Gastroesophageal sphincter (tissue), 4 donors: ENCODE data around the gene LCMT1. TPM values are rescaled to one million over a fixed set of nuclear protein-coding genes. Genes with fewer than 3 reads are reported as not detected.

Source experiments
- ATAC-seq: fragments of 150-250 bp; one replicate; pipeline ENCODE4 v1.9.1; 2016; ENCODE audit warnings: mild to moderate bottlenecking, moderate library complexity
- H3K27ac ChIP-seq, 4 donors: fragments of 200-600 bp; sonication (generic) in 3 of 4; 1 replicate in 3 of 4; 2 replicates in 1 of 4; pipeline ENCODE4 v1.5.1; 2016 to 2019
- H3K27me3 ChIP-seq: fragments of 200-600 bp; sonication (generic); one replicate; pipeline ENCODE4 v1.5.1; 2019
- H3K36me3 ChIP-seq, 2 donors: fragments of 200-600 bp; sonication (generic); one replicate each; pipeline ENCODE4 v1.5.1; 2019; ENCODE audit warnings: control low read depth in 1 of 2
- H3K4me1 ChIP-seq, 3 donors: fragments of 200-600 bp; sonication (generic); 1 replicate in 2 of 3; 2 replicates in 1 of 3; pipeline ENCODE4 v1.5.1; 2016 to 2019; ENCODE audit warnings: control low read depth in 2 of 3
- H3K4me3 ChIP-seq, 2 donors: fragments of 200-600 bp; sonication (generic); one replicate each; pipeline ENCODE4 v1.5.1; 2019; ENCODE audit warnings: mild to moderate bottlenecking in 1 of 2, moderate library complexity in 1 of 2
- H3K9me3 ChIP-seq, 3 donors: fragments of 200-600 bp; sonication (generic); one replicate each; pipeline ENCODE4 v1.5.1; 2017 to 2019; ENCODE audit warnings: control low read depth in 2 of 3
- CTCF ChIP-seq, 4 experiments: fragments of 200-600 bp in 2 of 4; fragments of 450-650 bp in 2 of 4; sonication (generic) in 1 of 4; IDR thresholded peaks; one replicate each; pipeline ENCODE4 v1.5.1; 2017 to 2019; ENCODE audit warnings: antibody characterized with exemption in 4 of 4, mild to moderate bottlenecking in 2 of 4, moderate library complexity in 2 of 4
- EP300 ChIP-seq: sonication (generic); formaldehyde crosslinking; IDR thresholded peaks from one replicate; pipeline ENCODE4 v1.6.1; 2017; ENCODE audit warnings: antibody characterized with exemption, mild to moderate bottlenecking
- POLR2A ChIP-seq, 2 donors: fragments of 450-650 bp; IDR thresholded peaks; one replicate each; pipeline ENCODE4 v1.6.1; 2017; ENCODE audit warnings: antibody characterized with exemption in 2 of 2, mild to moderate bottlenecking in 2 of 2, moderate library complexity in 1 of 2
- POLR2AphosphoS5 ChIP-seq: sonication (generic); formaldehyde crosslinking; IDR thresholded peaks from one replicate; pipeline ENCODE4 v1.6.1; 2017; ENCODE audit warnings: antibody characterized with exemption
- WGBS, 2 donors: methylation state at CpG; one replicate each; pipeline ENCODE4 v1.1.5; 2018; ENCODE audit warnings: low coverage in 1 of 2; 5-methylcytosine and 5-hydroxymethylcytosine counted together
- total RNA-seq, 4 donors: library from RNA; depleted of rRNA; stranded (reverse); fragments of >200 nt; gene quantifications; one replicate each; pipeline ENCODE4 v1.1.0, GENCODE V29; 2016

LCMT1 gene
- total RNA-seq, 4 donors from 2014 or later = 15.1 to 49.3 (median 24.9) TPM

DNA sequence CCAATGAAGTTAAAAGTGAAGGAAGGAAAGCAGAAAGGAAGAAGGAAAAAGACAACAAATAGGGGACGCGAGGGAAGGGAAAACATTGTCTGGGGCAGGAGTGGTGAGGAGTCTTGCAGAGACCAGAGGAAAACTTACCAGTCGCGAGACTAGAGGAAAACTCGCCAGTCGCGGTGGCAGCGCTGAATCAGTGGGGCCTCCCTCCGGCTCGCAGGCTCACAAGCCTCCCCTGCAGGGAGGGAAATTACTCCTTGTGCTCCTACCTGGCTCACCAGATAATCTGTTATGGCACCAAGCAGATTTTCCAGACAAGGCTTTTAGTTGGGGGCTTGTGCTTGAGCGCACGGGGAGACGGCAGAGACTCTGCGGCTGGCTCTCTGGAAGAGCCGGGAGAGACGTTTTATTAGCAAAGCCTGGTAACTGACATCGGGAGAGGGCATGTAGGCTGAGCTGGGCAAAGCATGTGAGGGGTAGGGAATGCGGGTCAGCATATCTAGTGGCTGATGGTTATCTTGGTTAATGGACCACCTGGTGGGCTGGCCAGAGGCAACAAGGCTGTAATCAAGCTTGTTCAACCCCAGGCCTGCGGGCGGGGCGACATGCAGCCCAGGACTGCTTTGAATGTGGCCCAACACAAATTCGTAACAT lies 37.1 kb downstream of the LCMT1 start:
- 75 to 78% methylated on average over 14 to 21 of the region's 22 CpGs for WGBS, 2 donors
- H3K9me3 ChIP-seq = no peaks in the 10 kb centered on the region

DNA sequence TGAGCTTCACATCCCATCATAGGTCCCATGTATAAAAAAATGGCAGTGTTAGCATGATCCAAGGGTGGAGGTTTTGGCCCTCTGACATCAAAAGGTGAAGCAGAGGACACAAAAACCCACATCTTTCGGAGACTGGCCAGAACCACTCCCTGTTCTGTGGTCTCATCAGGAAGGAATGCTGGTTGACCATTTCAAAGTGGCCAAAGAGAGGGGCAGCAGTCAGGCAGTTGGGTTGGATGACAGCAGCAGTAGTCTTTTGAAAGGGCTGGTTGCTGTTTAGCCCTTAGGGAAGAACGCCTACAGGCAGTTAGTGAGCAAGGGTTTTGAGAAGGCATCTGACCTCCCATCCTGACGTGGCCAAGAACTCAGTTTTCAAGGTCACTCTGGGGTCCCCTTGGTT lies 40.5 kb downstream of the LCMT1 start:
- Histone ChIP-seq H3K27me3 (no peaks in the 10 kb centered on the region), H3K9me3 (no peaks in the 10 kb centered on the region), H3K27ac (no peak overlapping the region), H3K4me1 (no peaks in the 10 kb centered on the region), H3K36me3 (peaks cover 0 to 78% of the 10 kb centered on the region in 2 donors), H3K4me3 (no peak overlapping the region)
- TF ChIP-seq POLR2AphosphoS5 (no peak), CTCF (IDR thresholded peaks at IDR 0.05) (no peak), EP300 (no peak), POLR2A (IDR thresholded peaks at IDR 0.05) (no peak)
- 60 to 71% methylated on average over 1 to 3 of the region's 3 CpGs for WGBS, 2 donors
- ATAC-seq = no peak

More for the DNA sequence above, 37.1 kb downstream of the LCMT1 start:
- Histone ChIP-seq H3K27ac (no peak overlapping the region), H3K27me3 (no peaks in the 10 kb centered on the region), H3K36me3 (peaks cover 0 to 80% of the 10 kb centered on the region in 2 donors), H3K4me3 (no peak overlapping the region), H3K4me1 (no peaks in the 10 kb centered on the region)
- ATAC-seq = no peak
- no peak for TF ChIP-seq CTCF (IDR thresholded peaks at IDR 0.05)
- no peak for TF ChIP-seq POLR2AphosphoS5
- no peak for TF ChIP-seq EP300
- no peak for TF ChIP-seq POLR2A (IDR thresholded peaks at IDR 0.05)

GRCh38 chr16:25155553-25156460 lies 44.3 kb downstream of the LCMT1 start:
- Histone ChIP-seq H3K9me3 (no peaks in the 10 kb centered on the region), H3K36me3 (peaks cover 0 to 96% of the 10 kb centered on the region in 2 donors), H3K4me3 (no peak overlapping the region), H3K27me3 (no peaks in the 10 kb centered on the region), H3K27ac (no peak overlapping the region), H3K4me1 (no peaks in the 10 kb centered on the region)
- no peak for TF ChIP-seq POLR2AphosphoS5
- no peak for TF ChIP-seq EP300
- TF ChIP-seq CTCF (IDR thresholded peaks at IDR 0.05) = no peak
- TF ChIP-seq POLR2A (IDR thresholded peaks at IDR 0.05) = no peak
- no peak for ATAC-seq
- 92 to 94% methylated on average over 8 to 9 of the region's 13 CpGs for WGBS, 2 donors

DNA sequence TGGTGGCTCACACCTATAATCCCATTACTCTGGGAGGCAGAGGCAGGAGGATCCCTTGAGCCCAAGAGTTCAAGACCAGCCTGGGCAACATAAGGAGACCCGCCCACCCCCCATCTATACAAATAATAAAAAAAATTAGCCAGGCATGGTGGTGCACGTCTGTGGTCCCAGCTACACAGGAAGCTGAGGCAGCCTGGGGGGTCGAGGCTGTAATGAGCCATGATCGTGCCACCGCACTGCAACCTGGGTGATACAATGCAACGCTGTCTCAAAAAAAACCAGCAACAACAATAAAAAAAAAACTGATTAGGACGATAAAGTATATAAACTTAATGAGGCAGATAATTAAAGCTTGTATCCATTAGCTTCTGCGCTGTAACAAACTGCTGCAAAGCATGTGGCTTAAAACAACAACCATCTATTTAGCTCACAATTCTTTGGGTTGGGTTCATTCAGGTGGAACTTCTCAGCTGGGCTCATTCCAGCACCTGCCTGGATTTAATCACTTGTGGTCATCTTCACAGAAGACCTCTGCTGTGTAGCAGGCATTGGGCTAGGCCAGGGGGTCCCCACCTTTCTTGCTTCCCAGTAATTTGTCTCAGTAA lies 45.8 kb downstream of the LCMT1 start:
- Histone ChIP-seq H3K27ac (no peak overlapping the region), H3K4me3 (no peak overlapping the region), H3K4me1 (no peaks in the 10 kb centered on the region), H3K9me3 (no peaks in the 10 kb centered on the region), H3K27me3 (no peaks in the 10 kb centered on the region), H3K36me3 (peaks cover 0 to 97% of the 10 kb centered on the region in 2 donors)
- TF ChIP-seq POLR2A (IDR thresholded peaks at IDR 0.05) (no peak), POLR2AphosphoS5 (no peak), CTCF (IDR thresholded peaks at IDR 0.05) (no peak), EP300 (no peak)
- ATAC-seq = no peak
- 91 to 95% methylated on average over 6 to 8 of the region's 8 CpGs for WGBS, 2 donors
